ENCODE data around the gene USP12.

DNA sequence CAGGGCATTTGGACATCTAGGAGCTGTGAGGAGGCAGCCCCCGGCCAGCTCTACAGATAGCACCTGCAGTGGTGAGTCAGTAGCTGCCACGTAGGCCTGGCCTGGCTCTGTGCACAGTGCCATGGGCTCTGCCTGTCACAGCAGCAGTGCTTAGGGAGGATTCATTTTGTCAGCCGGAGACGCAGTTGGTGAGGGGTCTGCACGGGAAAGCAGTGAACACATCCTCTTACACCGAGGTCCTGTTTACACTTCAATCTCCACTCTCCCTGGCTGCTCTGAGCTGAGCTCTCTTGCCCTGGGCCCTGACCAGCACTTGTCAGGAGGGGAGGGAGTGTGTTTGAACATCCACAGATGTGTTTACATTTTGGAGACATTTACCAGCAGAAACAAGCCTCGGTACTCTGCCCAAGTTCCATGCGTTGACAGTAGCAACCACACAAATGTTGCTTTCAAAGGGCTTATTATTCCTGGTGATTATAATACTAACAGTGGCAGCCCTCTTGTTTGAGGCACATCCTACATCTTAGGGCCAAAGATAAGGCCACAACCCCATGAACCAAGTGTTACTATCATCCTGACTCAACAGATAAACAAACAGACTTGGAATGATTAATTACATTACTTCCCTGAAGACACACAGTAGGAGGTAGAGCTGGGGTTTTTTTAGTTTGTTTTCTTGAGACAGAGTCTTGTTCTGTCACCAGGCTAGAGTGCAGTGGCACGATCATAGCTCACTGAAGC, 148.9 kb downstream of the USP12 start:
- TF ChIP-seq CTCF (IDR thresholded peaks at IDR 0.05) (no peak), POLR2A (IDR thresholded peaks at IDR 0.05) (no peak)

All from esophagus squamous epithelium (tissue), 4 donors.